ENCODE results near the gene MAP3K21.

The MAP3K21 gene

GRCh38 chr1:233360525-233361102 is 33.1 kb downstream of the MAP3K21 start (continued):
- TF ChIP-seq ZNF555 (tag by site-specific recombination; conservative IDR thresholded peaks at IDR 0.05): no peak

- H3K9me3 ChIP-seq (ENCODE audit: control insufficient read depth, insufficient read depth, low read depth, low read length): no peaks in the 10 kb centered on the region
- TF ChIP-seq ZNF280C (tag by site-specific recombination; IDR thresholded peaks at IDR 0.05) (no peak), ZNF664 (tag by site-specific recombination; IDR thresholded peaks at IDR 0.05) (no peak), SETDB1 (IDR thresholded peaks at IDR 0.05; ENCODE audit: insufficient read length, low read length) (no peak), ZNF660 (tag by site-specific recombination; IDR thresholded peaks at IDR 0.05) (no peak), ZNF521 (tag by site-specific recombination; IDR thresholded peaks at IDR 0.05) (no peak), PRDM6 (tag by site-specific recombination; IDR thresholded peaks at IDR 0.05) (no peak), ZNF24 (tag by site-specific recombination; IDR thresholded peaks at IDR 0.05) (no peak), ZNF280D (tag by site-specific recombination; IDR thresholded peaks at IDR 0.05) (no peak), ZFP3 (tag by site-specific recombination; IDR thresholded peaks at IDR 0.05; ENCODE audit: low read depth) (no peak)
- POLR2A ChIA-PET: interaction anchor here (1.6 kb wide), 1 partner anchor 34 kb away, joined by 4 read pairs; the partner anchor contains the start of gene MAP3K21
- CTCF ChIA-PET: interaction anchor here (0.6 to 5.5 kb wide), 9 partner anchors 10 to 948 kb away, joined by 3 to 31 read pairs (median 5); no protein-coding TSS in a partner anchor
- no peak overlapping the region for H3K4me3 ChIP-seq (ENCODE audit: low read depth, low read length)
- no peak overlapping the region for H3K27ac ChIP-seq (ENCODE audit: extremely low read depth, low read depth, low read length)
- peaks cover 15 to 25% of the 10 kb centered on the region in 2 experiments for H3K36me3 ChIP-seq (ENCODE audit: control insufficient read depth in 2 of 2, insufficient read depth in 1 of 2, low read length in 2 of 2)
- H3K4me1 ChIP-seq (ENCODE audit: control insufficient read depth, insufficient read depth, low read length): peaks cover 18% of the 10 kb centered on the region
Observed at GRCh38 chr1:233361876-233362275, 34.4 kb downstream of the MAP3K21 start.

GRCh38 chr1:233362743-233363142 is 35.2 kb downstream of the MAP3K21 start:
- CTCF ChIA-PET: interaction anchor here (0.7 to 5.5 kb wide), 7 partner anchors 12 to 947 kb away, joined by 3 to 31 read pairs (median 7); no protein-coding TSS in a partner anchor
- TF ChIP-seq ZBTB26 (tag by site-specific recombination; optimal IDR thresholded peaks at IDR 0.05) (no peak), ZNF585B (tag by site-specific recombination; IDR thresholded peaks at IDR 0.05) (no peak), GLI2 (tag by site-specific recombination; IDR thresholded peaks at IDR 0.05; ENCODE audit: borderline replicate concordance, low read depth) (no peak), ZNF645 (tag by site-specific recombination; IDR thresholded peaks at IDR 0.05) (no peak), ZNF704 (tag by site-specific recombination; IDR thresholded peaks at IDR 0.05) (no peak), KLF1 (tag by site-specific recombination; IDR thresholded peaks at IDR 0.05) (no peak), ZNF600 (tag by site-specific recombination; IDR thresholded peaks at IDR 0.05) (no peak)
- Histone ChIP-seq H3K4me3 (ENCODE audit: low read depth, low read length) (no peak overlapping the region), H3K27ac (ENCODE audit: extremely low read depth, low read depth, low read length) (no peak overlapping the region), H3K36me3 (ENCODE audit: control insufficient read depth in 2 of 2, insufficient read depth in 1 of 2, low read length in 2 of 2) (peaks cover 13 to 19% of the 10 kb centered on the region in 2 experiments), H3K4me1 (ENCODE audit: control insufficient read depth, insufficient read depth, low read length) (peaks cover 22% of the 10 kb centered on the region), H3K9me3 (ENCODE audit: control insufficient read depth, insufficient read depth, low read depth, low read length) (no peaks in the 10 kb centered on the region)
- POLR2A ChIA-PET: no interaction called here

Measured in HEK293 (cell line).